GM12892 (cell line): Measurements from ENCODE around the gene ZSWIM6.

Source experiments
- POLR2A ChIP-seq: IDR thresholded peaks from 2 replicates; pipeline ENCODE4 v1.6.1; 2011; ENCODE audit warnings: low read depth, low read length, control low read depth
- POLR2AphosphoS5 ChIP-seq: IDR thresholded peaks from 2 replicates; pipeline ENCODE4 v1.6.1; 2011; ENCODE audit warnings: low read depth, low read length, control low read depth
- TAF1 ChIP-seq: IDR thresholded peaks from 2 replicates; pipeline ENCODE4 v1.6.1; 2011; ENCODE audit warnings: low read depth, mild to moderate bottlenecking, control low read depth, low read length, borderline replicate concordance

DNA sequence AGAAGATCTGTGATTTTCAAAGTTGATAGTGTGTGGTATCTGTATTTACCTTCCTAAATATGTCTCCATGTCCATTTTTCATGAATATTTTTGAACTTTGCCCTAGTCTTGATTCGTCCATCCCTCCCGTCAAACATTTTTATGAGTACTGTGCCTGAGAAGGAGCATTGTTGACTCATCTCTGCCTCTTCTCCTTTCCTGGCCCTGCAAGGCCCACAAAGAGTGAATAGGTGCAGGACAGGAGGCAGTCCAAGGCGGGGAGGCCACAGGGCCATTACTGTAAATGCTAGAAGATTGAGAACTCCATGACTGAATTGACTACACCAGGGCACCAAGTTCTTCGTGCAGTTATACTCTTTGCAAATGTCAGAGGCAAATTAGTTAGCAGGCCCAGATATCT, 200.9 kb downstream of the ZSWIM6 start:
- TF ChIP-seq TAF1 (no peak), POLR2A (no peak), POLR2AphosphoS5 (no peak)
